ENCODE data around the gene CFAP210. TPM values are rescaled to one million over a fixed set of nuclear protein-coding genes. Genes with fewer than 3 reads are reported as not detected.

CFAP210 gene
- total and polyA plus RNA-seq, 9 of the 15 experiments (the other 6 are each of a cell fraction or from before 2014, with no cell fraction given), result 0.75 to 3.6 (median 1.3) TPM

DNA sequence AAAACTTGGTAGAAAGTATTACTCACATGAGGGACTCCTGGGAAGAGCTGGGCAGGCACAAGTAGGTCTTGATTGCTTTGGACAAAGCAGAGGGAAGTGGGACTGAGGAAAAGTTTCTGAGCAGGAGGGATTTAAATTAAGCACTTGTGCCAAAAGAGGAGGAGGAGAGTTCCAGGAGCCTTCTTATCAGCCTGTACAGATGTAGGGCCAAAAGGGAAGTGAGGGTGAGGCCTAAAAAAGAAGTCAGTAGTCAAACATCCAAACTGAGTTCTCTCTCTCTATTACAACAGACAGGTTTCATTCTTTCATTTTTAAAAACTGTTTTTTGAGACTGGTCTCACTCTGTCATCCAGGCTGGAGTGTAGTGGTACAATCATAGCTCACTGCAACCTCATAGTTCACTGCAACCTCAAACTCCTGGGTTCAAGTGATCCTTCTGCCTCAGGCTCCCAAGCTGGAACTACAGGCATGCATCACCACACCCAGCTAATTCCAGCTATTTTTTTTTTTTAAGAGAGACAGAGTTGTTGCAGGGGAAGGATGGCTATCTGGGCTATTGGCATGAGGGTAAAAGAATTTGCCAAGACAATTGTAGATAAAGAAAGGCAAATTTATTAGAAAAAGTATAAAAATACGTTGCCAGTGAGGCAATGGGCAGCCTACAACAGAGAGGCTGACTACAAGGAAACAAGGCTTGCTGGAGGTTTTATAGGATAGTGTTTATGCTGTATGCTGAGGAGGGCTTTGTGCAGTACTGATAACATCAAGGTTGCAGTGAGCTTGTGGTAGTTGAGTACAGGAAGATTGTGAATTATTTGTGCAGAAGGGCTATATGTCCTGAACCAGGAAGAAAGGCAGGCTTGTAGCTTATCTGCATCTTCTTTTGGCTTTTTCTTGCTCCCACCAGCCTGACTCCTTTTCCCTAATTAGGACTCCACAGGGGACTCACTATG lies 29.0 kb downstream of the CFAP210 start (continued):
- TF ChIP-seq, protein P1, sequence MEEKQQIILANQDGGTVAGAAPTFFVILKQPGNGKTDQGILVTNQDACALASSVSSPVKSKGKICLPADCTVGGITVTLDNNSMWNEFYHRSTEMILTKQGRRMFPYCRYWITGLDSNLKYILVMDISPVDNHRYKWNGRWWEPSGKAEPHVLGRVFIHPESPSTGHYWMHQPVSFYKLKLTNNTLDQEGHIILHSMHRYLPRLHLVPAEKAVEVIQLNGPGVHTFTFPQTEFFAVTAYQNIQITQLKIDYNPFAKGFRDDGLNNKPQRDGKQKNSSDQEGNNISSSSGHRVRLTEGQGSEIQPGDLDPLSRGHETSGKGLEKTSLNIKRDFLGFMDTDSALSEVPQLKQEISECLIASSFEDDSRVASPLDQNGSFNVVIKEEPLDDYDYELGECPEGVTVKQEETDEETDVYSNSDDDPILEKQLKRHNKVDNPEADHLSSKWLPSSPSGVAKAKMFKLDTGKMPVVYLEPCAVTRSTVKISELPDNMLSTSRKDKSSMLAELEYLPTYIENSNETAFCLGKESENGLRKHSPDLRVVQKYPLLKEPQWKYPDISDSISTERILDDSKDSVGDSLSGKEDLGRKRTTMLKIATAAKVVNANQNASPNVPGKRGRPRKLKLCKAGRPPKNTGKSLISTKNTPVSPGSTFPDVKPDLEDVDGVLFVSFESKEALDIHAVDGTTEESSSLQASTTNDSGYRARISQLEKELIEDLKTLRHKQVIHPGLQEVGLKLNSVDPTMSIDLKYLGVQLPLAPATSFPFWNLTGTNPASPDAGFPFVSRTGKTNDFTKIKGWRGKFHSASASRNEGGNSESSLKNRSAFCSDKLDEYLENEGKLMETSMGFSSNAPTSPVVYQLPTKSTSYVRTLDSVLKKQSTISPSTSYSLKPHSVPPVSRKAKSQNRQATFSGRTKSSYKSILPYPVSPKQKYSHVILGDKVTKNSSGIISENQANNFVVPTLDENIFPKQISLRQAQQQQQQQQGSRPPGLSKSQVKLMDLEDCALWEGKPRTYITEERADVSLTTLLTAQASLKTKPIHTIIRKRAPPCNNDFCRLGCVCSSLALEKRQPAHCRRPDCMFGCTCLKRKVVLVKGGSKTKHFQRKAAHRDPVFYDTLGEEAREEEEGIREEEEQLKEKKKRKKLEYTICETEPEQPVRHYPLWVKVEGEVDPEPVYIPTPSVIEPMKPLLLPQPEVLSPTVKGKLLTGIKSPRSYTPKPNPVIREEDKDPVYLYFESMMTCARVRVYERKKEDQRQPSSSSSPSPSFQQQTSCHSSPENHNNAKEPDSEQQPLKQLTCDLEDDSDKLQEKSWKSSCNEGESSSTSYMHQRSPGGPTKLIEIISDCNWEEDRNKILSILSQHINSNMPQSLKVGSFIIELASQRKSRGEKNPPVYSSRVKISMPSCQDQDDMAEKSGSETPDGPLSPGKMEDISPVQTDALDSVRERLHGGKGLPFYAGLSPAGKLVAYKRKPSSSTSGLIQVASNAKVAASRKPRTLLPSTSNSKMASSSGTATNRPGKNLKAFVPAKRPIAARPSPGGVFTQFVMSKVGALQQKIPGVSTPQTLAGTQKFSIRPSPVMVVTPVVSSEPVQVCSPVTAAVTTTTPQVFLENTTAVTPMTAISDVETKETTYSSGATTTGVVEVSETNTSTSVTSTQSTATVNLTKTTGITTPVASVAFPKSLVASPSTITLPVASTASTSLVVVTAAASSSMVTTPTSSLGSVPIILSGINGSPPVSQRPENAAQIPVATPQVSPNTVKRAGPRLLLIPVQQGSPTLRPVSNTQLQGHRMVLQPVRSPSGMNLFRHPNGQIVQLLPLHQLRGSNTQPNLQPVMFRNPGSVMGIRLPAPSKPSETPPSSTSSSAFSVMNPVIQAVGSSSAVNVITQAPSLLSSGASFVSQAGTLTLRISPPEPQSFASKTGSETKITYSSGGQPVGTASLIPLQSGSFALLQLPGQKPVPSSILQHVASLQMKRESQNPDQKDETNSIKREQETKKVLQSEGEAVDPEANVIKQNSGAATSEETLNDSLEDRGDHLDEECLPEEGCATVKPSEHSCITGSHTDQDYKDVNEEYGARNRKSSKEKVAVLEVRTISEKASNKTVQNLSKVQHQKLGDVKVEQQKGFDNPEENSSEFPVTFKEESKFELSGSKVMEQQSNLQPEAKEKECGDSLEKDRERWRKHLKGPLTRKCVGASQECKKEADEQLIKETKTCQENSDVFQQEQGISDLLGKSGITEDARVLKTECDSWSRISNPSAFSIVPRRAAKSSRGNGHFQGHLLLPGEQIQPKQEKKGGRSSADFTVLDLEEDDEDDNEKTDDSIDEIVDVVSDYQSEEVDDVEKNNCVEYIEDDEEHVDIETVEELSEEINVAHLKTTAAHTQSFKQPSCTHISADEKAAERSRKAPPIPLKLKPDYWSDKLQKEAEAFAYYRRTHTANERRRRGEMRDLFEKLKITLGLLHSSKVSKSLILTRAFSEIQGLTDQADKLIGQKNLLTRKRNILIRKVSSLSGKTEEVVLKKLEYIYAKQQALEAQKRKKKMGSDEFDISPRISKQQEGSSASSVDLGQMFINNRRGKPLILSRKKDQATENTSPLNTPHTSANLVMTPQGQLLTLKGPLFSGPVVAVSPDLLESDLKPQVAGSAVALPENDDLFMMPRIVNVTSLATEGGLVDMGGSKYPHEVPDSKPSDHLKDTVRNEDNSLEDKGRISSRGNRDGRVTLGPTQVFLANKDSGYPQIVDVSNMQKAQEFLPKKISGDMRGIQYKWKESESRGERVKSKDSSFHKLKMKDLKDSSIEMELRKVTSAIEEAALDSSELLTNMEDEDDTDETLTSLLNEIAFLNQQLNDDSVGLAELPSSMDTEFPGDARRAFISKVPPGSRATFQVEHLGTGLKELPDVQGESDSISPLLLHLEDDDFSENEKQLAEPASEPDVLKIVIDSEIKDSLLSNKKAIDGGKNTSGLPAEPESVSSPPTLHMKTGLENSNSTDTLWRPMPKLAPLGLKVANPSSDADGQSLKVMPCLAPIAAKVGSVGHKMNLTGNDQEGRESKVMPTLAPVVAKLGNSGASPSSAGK (IDR thresholded peaks at IDR 0.05), result no peak
- TF ChIP-seq ZBTB1 (CRISPR knock-in tag; IDR thresholded peaks at IDR 0.05; ENCODE audit: borderline replicate concordance, low read depth) (no peak), SMARCA5 (IDR thresholded peaks at IDR 0.05) (no peak; the same call in 1 of the 2 replicates), SMAD4 (CRISPR knock-in tag; conservative IDR thresholded peaks at IDR 0.05) (peak; percentile 53; the same call in 1 of the 2 replicates), SMAD1 (IDR thresholded peaks at IDR 0.05; ENCODE audit: low read depth, low read length, partially characterized antibody) (no peak), MECOM (CRISPR knock-in tag; IDR thresholded peaks at IDR 0.05) (0 out of 2 replicates have a peak, but pooled peaks have one; percentile 6), PHF8 (IDR thresholded peaks at IDR 0.05; ENCODE audit: borderline replicate concordance, low read length) (no peak), ZNF408 (CRISPR knock-in tag; IDR thresholded peaks at IDR 0.05; ENCODE audit: low read depth) (no peak), CBFB (CRISPR knock-in tag; IDR thresholded peaks at IDR 0.05) (no peak), ATF1 (CRISPR knock-in tag; IDR thresholded peaks at IDR 0.05) (no peak), ATF1 (tag; IDR thresholded peaks at IDR 0.05) (no peak; the same call in 1 of the 2 replicates), NCOA2 (IDR thresholded peaks at IDR 0.05; ENCODE audit: partially characterized antibody in 2 of 2) (no peak)
- TF ChIP-seq, protein P2, sequence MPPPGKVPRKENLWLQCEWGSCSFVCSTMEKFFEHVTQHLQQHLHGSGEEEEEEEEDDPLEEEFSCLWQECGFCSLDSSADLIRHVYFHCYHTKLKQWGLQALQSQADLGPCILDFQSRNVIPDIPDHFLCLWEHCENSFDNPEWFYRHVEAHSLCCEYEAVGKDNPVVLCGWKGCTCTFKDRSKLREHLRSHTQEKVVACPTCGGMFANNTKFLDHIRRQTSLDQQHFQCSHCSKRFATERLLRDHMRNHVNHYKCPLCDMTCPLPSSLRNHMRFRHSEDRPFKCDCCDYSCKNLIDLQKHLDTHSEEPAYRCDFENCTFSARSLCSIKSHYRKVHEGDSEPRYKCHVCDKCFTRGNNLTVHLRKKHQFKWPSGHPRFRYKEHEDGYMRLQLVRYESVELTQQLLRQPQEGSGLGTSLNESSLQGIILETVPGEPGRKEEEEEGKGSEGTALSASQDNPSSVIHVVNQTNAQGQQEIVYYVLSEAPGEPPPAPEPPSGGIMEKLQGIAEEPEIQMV (tag; conservative IDR thresholded peaks at IDR 0.05; ENCODE audit: low read depth), result no peak
